Measurements from ENCODE around the gene ZBTB20. TPM values are rescaled to one million over a fixed set of nuclear protein-coding genes. Genes with fewer than 3 reads are reported as not detected.
"Not testable (repeated sequence)": the region's sequence is repeated elsewhere in the genome, so short reads cannot be mapped to it uniquely, and the experiment has no call there.

ZBTB20 gene
- total and polyA plus RNA-seq, 5 experiments from 2014 or later, result 16.5 to 50.8 (median 22.0) TPM

GRCh38 chr3:114691871-114692270, 455.2 kb downstream of the ZBTB20 start:
- H3K4me1 Mint-ChIP-seq, result peaks cover 18 to 33% (median 23%) of the 10 kb centered on the region in 4 donors

DNA sequence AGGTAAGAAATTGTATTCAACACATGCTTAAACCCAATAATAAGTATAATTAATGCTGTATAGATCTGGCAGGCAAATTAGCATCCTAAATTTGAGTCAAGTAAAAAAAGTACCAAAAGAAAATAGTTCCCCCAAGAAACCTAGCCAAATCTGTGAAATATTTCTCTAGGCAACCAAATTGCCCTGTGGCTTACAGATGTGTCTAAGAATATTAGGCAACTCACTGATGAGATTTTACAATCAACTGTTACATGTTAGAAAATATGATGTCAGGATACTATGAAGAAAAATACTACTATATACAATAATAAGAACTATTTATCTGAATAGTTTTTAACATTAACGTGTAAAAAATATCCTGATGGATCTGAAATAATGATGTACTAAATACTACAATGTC, 456.2 kb downstream of the ZBTB20 start:
- DNase-seq (no peak), ATAC-seq (no peak)
- POLR2A ChIA-PET, result no interaction called here
- peaks cover 19 to 37% (median 23%) of the 10 kb centered on the region in 4 donors for H3K4me1 Mint-ChIP-seq
- no peak overlapping the region for H3K27ac Mint-ChIP-seq
- H3K9me3 Mint-ChIP-seq, result no peaks in the 10 kb centered on the region
- no peaks in the 10 kb centered on the region for H3K27me3 Mint-ChIP-seq
- H3K36me3 Mint-ChIP-seq, result peaks cover 0 to 43% (median 40%) of the 10 kb centered on the region in 3 donors
- H3K4me3 Mint-ChIP-seq, result no peak overlapping the region

More at GRCh38 chr3:114691871-114692270, 455.2 kb downstream of the ZBTB20 start:
- POLR2A ChIA-PET, result no interaction called here
- no peak overlapping the region for H3K27ac Mint-ChIP-seq
- DNase-seq (no peak), ATAC-seq (no peak)
- peaks cover 0 to 39% (median 34%) of the 10 kb centered on the region in 3 donors for H3K36me3 Mint-ChIP-seq
- H3K27me3 Mint-ChIP-seq, result no peaks in the 10 kb centered on the region
- no peaks in the 10 kb centered on the region for H3K9me3 Mint-ChIP-seq
- H3K4me3 Mint-ChIP-seq, result no peak overlapping the region

DNA sequence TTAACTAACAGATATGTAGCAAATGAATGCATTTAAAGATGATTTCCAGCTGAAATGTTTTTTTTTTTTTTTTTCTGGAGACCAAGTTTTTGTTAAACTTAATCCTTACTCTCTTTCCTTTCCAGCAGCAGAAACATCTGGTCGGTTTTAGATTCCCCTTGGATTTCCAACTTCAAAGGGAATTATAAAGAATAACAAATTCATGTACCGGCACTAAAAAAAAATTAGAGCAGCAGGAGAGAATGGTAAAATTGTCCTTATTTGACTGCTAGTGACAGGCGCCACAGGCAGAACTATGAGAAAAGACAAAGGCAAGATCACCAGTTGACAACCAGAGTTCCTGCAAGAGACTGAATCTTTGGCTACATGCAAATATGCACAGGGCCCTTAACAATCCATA, 459.9 kb downstream of the ZBTB20 start:
- no peak overlapping the region for H3K4me3 Mint-ChIP-seq
- H3K9me3 Mint-ChIP-seq, result no peaks in the 10 kb centered on the region
- POLR2A ChIA-PET, result no interaction called here
- no peak for ATAC-seq
- peaks cover 15 to 32% (median 18%) of the 10 kb centered on the region in 4 donors for H3K4me1 Mint-ChIP-seq
- H3K36me3 Mint-ChIP-seq, result peaks cover 0 to 40% (median 35%) of the 10 kb centered on the region in 3 donors
- H3K27ac Mint-ChIP-seq, result peak overlapping the region in 1 of 10 donors; percentile 0
- DNase-seq, result no peak
- H3K27me3 Mint-ChIP-seq, result no peaks in the 10 kb centered on the region

- H3K4me1 Mint-ChIP-seq, result peaks cover 11 to 28% (median 14%) of the 10 kb centered on the region in 4 donors
- no peak for ATAC-seq
- DNase-seq, result no peak
These were observed 460.5 kb downstream of the ZBTB20 start for GRCh38 chr3:114686621-114687020.

GRCh38 chr3:114685161-114685560, 461.9 kb downstream of the ZBTB20 start:
- peak overlapping the region in 1 of 10 donors; percentile 5 for H3K4me3 Mint-ChIP-seq
- H3K27ac Mint-ChIP-seq, result peak overlapping the region in 1 of 10 donors; percentile 12
- peaks cover 11 to 26% (median 14%) of the 10 kb centered on the region in 4 donors for H3K4me1 Mint-ChIP-seq
- POLR2A ChIA-PET, result no interaction called here
- DNase-seq (no peak), ATAC-seq (no peak)
- H3K9me3 Mint-ChIP-seq, result peaks cover 0 to 4% (median 0%) of the 10 kb centered on the region in 9 donors
- no peaks in the 10 kb centered on the region for H3K27me3 Mint-ChIP-seq
- peaks cover 7 to 42% (median 30%) of the 10 kb centered on the region in 3 donors for H3K36me3 Mint-ChIP-seq

More at GRCh38 chr3:114686621-114687020, 460.5 kb downstream of the ZBTB20 start:
- H3K9me3 Mint-ChIP-seq, result no peaks in the 10 kb centered on the region
- no peak overlapping the region for H3K4me3 Mint-ChIP-seq
- H3K36me3 Mint-ChIP-seq, result peaks cover 0 to 36% (median 30%) of the 10 kb centered on the region in 3 donors
- no peaks in the 10 kb centered on the region for H3K27me3 Mint-ChIP-seq
- POLR2A ChIA-PET, result no interaction called here
- peak overlapping the region in 2 of 10 donors; percentile 39 to 54 for H3K27ac Mint-ChIP-seq

DNA sequence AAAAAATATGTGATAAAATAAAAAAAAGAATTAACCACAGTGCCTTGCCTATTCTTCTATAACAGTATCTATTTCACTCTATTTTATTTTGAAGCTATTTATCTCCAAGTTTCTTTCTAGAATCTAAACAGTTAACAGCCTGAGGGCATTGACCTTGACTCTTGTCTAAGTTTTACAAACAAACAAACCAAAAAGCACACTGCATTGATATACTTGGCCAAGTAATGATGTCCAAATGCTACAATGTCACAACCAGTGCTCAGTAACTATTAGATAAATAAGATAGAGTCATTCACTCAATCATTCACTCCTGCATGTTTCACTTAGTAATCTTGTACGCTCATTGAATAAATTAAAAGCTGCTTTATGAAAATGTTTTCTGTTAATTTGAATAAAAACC, 466.8 kb downstream of the ZBTB20 start:
- Mint-ChIP-seq H3K4me1 (peaks cover 0 to 2% (median 0%) of the 10 kb centered on the region in 4 donors), H3K9me3 (peaks cover 0 to 9% (median 0%) of the 10 kb centered on the region in 9 donors), H3K27ac (no peak overlapping the region), H3K36me3 (peaks cover 7 to 32% (median 18%) of the 10 kb centered on the region in 3 donors), H3K27me3 (no peaks in the 10 kb centered on the region), H3K4me3 (no peak overlapping the region)
- POLR2A ChIA-PET, result no interaction called here
- ATAC-seq (no peak), DNase-seq (no peak)

DNA sequence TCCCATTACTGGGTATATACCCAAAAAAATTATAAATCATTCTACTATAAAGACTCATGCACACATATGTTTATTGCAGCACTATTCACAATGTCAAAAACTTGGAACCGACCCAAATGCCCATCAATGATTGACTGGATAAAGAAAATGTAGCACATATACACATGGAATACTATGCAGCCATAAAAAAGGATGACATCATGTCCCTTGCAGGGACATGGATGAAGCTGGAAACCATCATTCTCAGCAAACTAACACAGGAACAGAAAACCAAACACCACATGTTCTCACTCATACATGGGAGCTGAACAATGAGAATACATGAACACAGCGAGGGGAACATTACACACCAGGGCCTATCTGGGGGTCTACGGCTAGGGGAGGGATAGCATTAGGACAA, 467.3 kb downstream of the ZBTB20 start:
- H3K27ac Mint-ChIP-seq, DNase-seq, H3K4me3 Mint-ChIP-seq, POLR2A ChIA-PET, H3K4me1 Mint-ChIP-seq, H3K27me3 Mint-ChIP-seq, H3K9me3 Mint-ChIP-seq, ATAC-seq: not testable (repeated sequence)
- peaks cover 7 to 28% (median 16%) of the 10 kb centered on the region in 3 donors for H3K36me3 Mint-ChIP-seq

GRCh38 chr3:114675104-114675503, 472.0 kb downstream of the ZBTB20 start:
- peaks cover 1 to 6% (median 5%) of the 10 kb centered on the region in 4 donors for H3K4me1 Mint-ChIP-seq
- DNase-seq (no peak), ATAC-seq (no peak)
- POLR2A ChIA-PET, result no interaction called here
- no peak overlapping the region for H3K4me3 Mint-ChIP-seq
- no peak overlapping the region for H3K27ac Mint-ChIP-seq
- H3K36me3 Mint-ChIP-seq, result peaks cover 0 to 13% (median 12%) of the 10 kb centered on the region in 3 donors
- no peaks in the 10 kb centered on the region for H3K27me3 Mint-ChIP-seq
- H3K9me3 Mint-ChIP-seq, result peaks cover 0 to 5% (median 0%) of the 10 kb centered on the region in 9 donors

DNA sequence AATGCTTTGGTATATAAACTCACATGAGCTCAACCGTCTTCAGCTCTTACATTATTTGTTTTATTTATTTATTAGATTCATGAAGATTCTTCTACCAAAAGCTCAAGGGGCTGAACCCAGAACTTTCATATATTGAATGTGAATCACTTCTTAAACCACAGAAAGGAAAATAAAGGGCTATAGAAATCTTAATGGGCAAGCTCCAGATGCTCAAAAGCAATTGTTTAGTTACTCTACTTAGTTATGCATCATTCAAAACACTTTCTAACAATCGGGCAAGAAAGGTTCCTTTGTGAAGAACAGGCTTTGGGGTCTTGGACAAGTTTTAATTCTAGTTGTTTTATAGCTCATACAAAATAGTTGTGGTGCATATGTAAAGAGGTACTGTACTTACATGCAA, 473.1 kb downstream of the ZBTB20 start:
- no peak for ATAC-seq
- Mint-ChIP-seq H3K4me3 (no peak overlapping the region), H3K9me3 (peaks cover 0 to under 1% (median 0%) of the 10 kb centered on the region in 9 donors), H3K4me1 (peaks cover 1 to 6% (median 4%) of the 10 kb centered on the region in 4 donors), H3K36me3 (peaks cover 0 to 8% (median 6%) of the 10 kb centered on the region in 3 donors), H3K27me3 (no peaks in the 10 kb centered on the region), H3K27ac (no peak overlapping the region)
- no peak for DNase-seq
- POLR2A ChIA-PET, result no interaction called here

- H3K36me3 Mint-ChIP-seq, result peaks cover 0 to 8% (median 2%) of the 10 kb centered on the region in 3 donors
- ATAC-seq, result no peak
- DNase-seq, result no peak
- H3K4me1 Mint-ChIP-seq, result peaks cover 1 to 6% (median 4%) of the 10 kb centered on the region in 4 donors
- no peaks in the 10 kb centered on the region for H3K9me3 Mint-ChIP-seq
- POLR2A ChIA-PET, result no interaction called here
- no peaks in the 10 kb centered on the region for H3K27me3 Mint-ChIP-seq
- no peak overlapping the region for H3K4me3 Mint-ChIP-seq
- no peak overlapping the region for H3K27ac Mint-ChIP-seq
These were observed 473.6 kb downstream of the ZBTB20 start for GRCh38 chr3:114673481-114673880.

DNA sequence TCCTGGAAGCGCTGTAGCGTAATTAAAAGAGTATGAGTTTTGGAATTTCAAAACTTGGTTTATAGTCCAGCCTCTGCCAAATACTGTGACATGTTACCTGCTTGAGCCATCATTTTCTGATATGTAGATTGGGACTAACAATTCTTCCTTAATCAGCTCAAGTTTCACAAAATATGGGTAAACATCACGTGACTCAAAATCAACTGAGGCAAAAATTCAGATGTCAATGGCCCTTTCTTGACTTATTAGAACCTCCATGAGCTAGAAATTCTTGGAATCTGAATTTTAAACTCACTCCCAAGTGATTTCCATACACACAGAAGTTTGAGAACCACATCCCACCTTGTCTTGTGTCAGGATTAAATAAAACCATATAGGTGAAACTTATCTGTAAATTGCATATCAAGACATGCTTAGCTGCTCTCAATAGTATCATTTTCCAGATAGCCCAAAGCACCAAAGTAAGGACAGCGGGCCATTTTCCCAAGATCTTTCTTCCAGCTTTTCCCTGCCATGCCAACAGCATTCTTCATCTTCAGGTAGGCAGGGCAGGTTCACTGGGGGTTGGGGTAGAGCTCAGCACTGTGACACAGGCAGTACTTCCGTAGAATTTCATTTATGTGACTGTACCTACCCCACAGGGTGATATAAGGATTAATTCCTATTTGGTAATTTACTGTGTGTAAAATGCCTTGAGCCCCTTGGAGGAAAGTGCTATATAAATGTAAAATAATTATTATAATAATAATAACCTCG, 474.2 kb downstream of the ZBTB20 start:
- Mint-ChIP-seq H3K4me3 (no peak overlapping the region), H3K27ac (no peak overlapping the region), H3K4me1 (peaks cover 1 to 6% (median 4%) of the 10 kb centered on the region in 4 donors), H3K27me3 (no peaks in the 10 kb centered on the region), H3K9me3 (no peaks in the 10 kb centered on the region), H3K36me3 (peaks cover 0 to 7% (median 2%) of the 10 kb centered on the region in 3 donors)
- POLR2A ChIA-PET, result no interaction called here
- ATAC-seq (no peak), DNase-seq (no peak)

DNA sequence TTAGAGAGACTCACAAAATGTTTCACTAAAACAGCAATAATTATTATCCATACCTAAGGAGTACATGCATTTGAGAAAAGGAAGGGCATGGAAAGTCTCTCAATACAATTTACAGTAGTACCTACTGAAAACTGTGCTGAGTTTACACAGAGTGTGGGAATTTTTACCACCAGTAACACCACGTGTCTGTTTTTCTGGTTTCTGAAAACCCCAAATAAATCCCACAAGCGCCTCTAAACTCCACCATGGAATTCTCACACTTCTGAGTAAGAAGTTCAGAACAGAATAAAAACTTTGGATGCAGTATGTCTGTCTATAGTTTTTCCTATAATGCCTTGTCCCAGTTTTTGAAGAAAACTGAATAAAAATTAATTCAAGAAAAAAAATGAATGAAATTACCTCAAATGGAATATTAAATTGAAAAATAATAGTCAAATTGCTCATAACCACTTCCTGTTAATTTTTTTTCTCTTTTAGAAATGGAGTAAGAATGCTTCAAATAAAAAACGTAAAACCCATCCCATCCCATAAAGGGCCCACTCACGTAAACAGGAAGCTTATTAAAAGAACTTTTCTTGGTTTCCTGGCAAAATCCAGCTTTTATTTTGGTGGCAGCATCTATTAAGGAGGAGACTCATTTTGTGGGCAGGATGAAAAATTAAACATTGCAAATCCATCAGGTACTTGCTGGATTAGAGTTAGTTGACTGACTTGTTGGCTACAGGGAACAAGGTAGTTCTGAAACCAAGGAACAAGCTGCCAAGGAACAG, 475.2 kb downstream of the ZBTB20 start:
- H3K27me3 Mint-ChIP-seq, result no peaks in the 10 kb centered on the region
- H3K4me1 Mint-ChIP-seq, result peaks cover 1 to 6% (median 4%) of the 10 kb centered on the region in 4 donors
- no peak overlapping the region for H3K4me3 Mint-ChIP-seq
- H3K9me3 Mint-ChIP-seq, result no peaks in the 10 kb centered on the region
- POLR2A ChIA-PET, result no interaction called here
- no peak for ATAC-seq
- no peak overlapping the region for H3K27ac Mint-ChIP-seq
- no peak for DNase-seq
- peaks cover 0 to 7% (median 0%) of the 10 kb centered on the region in 3 donors for H3K36me3 Mint-ChIP-seq

GRCh38 chr3:114669614-114670013, 477.5 kb downstream of the ZBTB20 start:
- POLR2A ChIA-PET, result no interaction called here
- peaks cover 1 to 6% (median 4%) of the 10 kb centered on the region in 4 donors for H3K4me1 Mint-ChIP-seq
- no peak for DNase-seq

More at GRCh38 chr3:114669614-114670013, 477.5 kb downstream of the ZBTB20 start:
- Mint-ChIP-seq H3K27ac (no peak overlapping the region), H3K36me3 (peaks cover 3 to 29% (median 18%) of the 10 kb centered on the region in 3 donors), H3K27me3 (no peaks in the 10 kb centered on the region), H3K4me3 (no peak overlapping the region), H3K9me3 (peaks cover 0 to 11% (median 6%) of the 10 kb centered on the region in 9 donors)
- ATAC-seq, result no peak
